H1 (cell line): Measurements from ENCODE around the gene SLIT3.

Experiments used
- POLR2AphosphoS5 ChIP-seq: IDR thresholded peaks from 2 replicates; pipeline ENCODE4 v1.6.1; 2011; ENCODE audit warnings: low read depth, low read length
- ZNF274 ChIP-seq: IDR thresholded peaks from 2 replicates; pipeline ENCODE4 v1.7.0; 2012; ENCODE audit warnings: low read length, borderline replicate concordance; ENCODE audit errors: extremely low read depth

DNA sequence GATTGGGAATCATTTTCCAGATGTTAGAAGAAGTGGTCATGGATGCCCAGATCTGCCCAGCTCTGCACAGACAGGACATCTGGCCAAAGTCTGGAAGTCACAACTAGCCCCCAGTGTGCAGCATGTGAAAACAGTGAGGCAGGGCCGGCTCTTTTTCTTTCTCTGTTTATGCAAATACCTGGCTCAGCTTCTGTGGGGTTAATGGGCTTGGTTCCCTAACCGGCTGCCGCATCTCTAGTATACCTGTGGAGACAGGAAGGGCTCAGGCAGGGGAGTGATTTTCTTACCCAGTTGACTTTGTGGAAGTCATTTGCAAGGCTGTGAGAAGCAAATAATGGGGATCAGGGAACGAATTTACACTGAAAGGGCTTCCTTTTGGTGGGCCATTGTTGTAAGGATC, 467.0 kb downstream of the SLIT3 start:
- TF ChIP-seq ZNF274 (no peak), POLR2AphosphoS5 (peak; percentile 92)
